ENCODE data around the gene MRI1. TPM values are rescaled to one million over a fixed set of nuclear protein-coding genes. Genes with fewer than 3 reads are reported as not detected.

The MRI1 gene
- total RNA-seq, 4 donors from 2014 or later = 31.2 to 51.8 (median 42.2) TPM

GRCh38 chr19:13812544-13812943 lies 48.2 kb downstream of the MRI1 start:
- TF ChIP-seq POLR2AphosphoS5 (IDR thresholded peaks at IDR 0.05) (no peak), CTCF (IDR thresholded peaks at IDR 0.05) (no peak), EP300 (IDR thresholded peaks at IDR 0.05) (no peak)
- no peak overlapping the region for H3K4me3 ChIP-seq
- H3K36me3 ChIP-seq = peaks cover 0 to 61% of the 10 kb centered on the region in 2 donors
- WGBS, 2 donors (ENCODE audit: low coverage in 1 of 2) = 86 to 100% methylated on average over 2 to 7 of the region's 11 CpGs
- no peak for ATAC-seq
- H3K27me3 ChIP-seq = no peaks in the 10 kb centered on the region
- peaks cover 0 to 4% (median 0%) of the 10 kb centered on the region in 3 donors for H3K4me1 ChIP-seq
- H3K9me3 ChIP-seq = no peaks in the 10 kb centered on the region
- no peak overlapping the region for H3K27ac ChIP-seq

- Histone ChIP-seq H3K9me3 (no peaks in the 10 kb centered on the region), H3K27me3 (no peaks in the 10 kb centered on the region), H3K27ac (no peak overlapping the region), H3K4me1 (peaks cover 0 to 10% (median 0%) of the 10 kb centered on the region in 3 donors), H3K36me3 (peaks cover 0 to 56% of the 10 kb centered on the region in 2 donors), H3K4me3 (no peak overlapping the region)
- WGBS, 2 donors (ENCODE audit: low coverage in 1 of 2) = no CpG with 5 or more reads among the region's 2 CpGs
- ATAC-seq = no peak
- no peak for TF ChIP-seq EP300 (IDR thresholded peaks at IDR 0.05)
- no peak for TF ChIP-seq POLR2AphosphoS5 (IDR thresholded peaks at IDR 0.05)
- no peak for TF ChIP-seq CTCF (IDR thresholded peaks at IDR 0.05)
- TF ChIP-seq POLR2A (IDR thresholded peaks at IDR 0.05) = no peak
Measured at GRCh38 chr19:13813147-13813546, 48.8 kb downstream of the MRI1 start.

- WGBS, 2 donors (ENCODE audit: low coverage in 1 of 2) = 100% methylated on average over 1 of the region's 21 CpGs; no CpG with 5 or more reads in 1 of the 2 donors
- peaks cover 0 to 13% (median 0%) of the 10 kb centered on the region in 3 donors for H3K4me1 ChIP-seq
- no peak overlapping the region for H3K4me3 ChIP-seq
- H3K36me3 ChIP-seq = peaks cover 0 to 46% of the 10 kb centered on the region in 2 donors
- no peak for TF ChIP-seq CTCF (IDR thresholded peaks at IDR 0.05)
- no peak for TF ChIP-seq POLR2A (IDR thresholded peaks at IDR 0.05)
- TF ChIP-seq POLR2AphosphoS5 (IDR thresholded peaks at IDR 0.05) = no peak
- no peak overlapping the region for H3K27ac ChIP-seq
- ATAC-seq = no peak
- no peaks in the 10 kb centered on the region for H3K27me3 ChIP-seq
- H3K9me3 ChIP-seq = no peaks in the 10 kb centered on the region
Measured at GRCh38 chr19:13814550-13814949, 50.2 kb downstream of the MRI1 start.

GRCh38 chr19:13817018-13817614 lies 52.8 kb downstream of the MRI1 start:
- 90% methylated on average over 1 of the region's 11 CpGs; no CpG with 5 or more reads in 1 of the 2 donors for WGBS, 2 donors (ENCODE audit: low coverage in 1 of 2)
- Histone ChIP-seq H3K36me3 (peaks cover 0 to 26% of the 10 kb centered on the region in 2 donors), H3K27ac (no peak overlapping the region), H3K9me3 (no peaks in the 10 kb centered on the region), H3K4me3 (no peak overlapping the region), H3K27me3 (no peaks in the 10 kb centered on the region), H3K4me1 (peaks cover 0 to 14% (median 0%) of the 10 kb centered on the region in 3 donors)
- TF ChIP-seq POLR2A (IDR thresholded peaks at IDR 0.05) (no peak), CTCF (IDR thresholded peaks at IDR 0.05) (no peak), EP300 (IDR thresholded peaks at IDR 0.05) (no peak), POLR2AphosphoS5 (IDR thresholded peaks at IDR 0.05) (no peak)
- ATAC-seq = no peak
